GM12878 (cell line): Measurements from ENCODE around the gene ELAPOR1. TPM values are rescaled to one million over a fixed set of nuclear protein-coding genes. Genes with fewer than 3 reads are reported as not detected.

Experiments used
- BACH1 ChIP-seq: fragments of 450-650 bp; IDR thresholded peaks from 2 replicates; pipeline ENCODE4 v1.6.1; 2017; ENCODE audit warnings: mild to moderate bottlenecking, borderline replicate concordance
- BMI1 ChIP-seq: fragments of 450-650 bp; IDR thresholded peaks from 2 replicates; pipeline ENCODE4 v1.6.1; 2016; ENCODE audit warnings: mild to moderate bottlenecking, moderate library complexity, borderline replicate concordance
- CBX5 ChIP-seq: sonication (generic); IDR thresholded peaks from 2 replicates; pipeline ENCODE4 v1.6.1; 2016; ENCODE audit warnings: low read depth, moderate library complexity, mild to moderate bottlenecking, inconsistent platforms
- CHD1 ChIP-seq: IDR thresholded peaks from 2 replicates; pipeline ENCODE4 v1.6.1; 2012; ENCODE audit warnings: low read depth, low read length, improper control_type of control experiment
- CHD2 ChIP-seq: IDR thresholded peaks from 2 replicates; pipeline ENCODE4 v1.6.1; 2011; ENCODE audit warnings: low read depth, low read length, improper control_type of control experiment, borderline replicate concordance
- CHD4 ChIP-seq: fragments of 200-600 bp; sonication (generic); IDR thresholded peaks from 2 replicates; pipeline ENCODE4 v1.6.1; 2016; ENCODE audit warnings: mild to moderate bottlenecking
- CREB1 ChIP-seq: IDR thresholded peaks from 2 replicates; pipeline ENCODE4 v1.6.1; 2012; ENCODE audit warnings: low read depth, mild to moderate bottlenecking, inconsistent platforms
- ELK1 ChIP-seq: IDR thresholded peaks from 2 replicates; pipeline ENCODE4 v1.6.1; 2012; ENCODE audit warnings: low read depth, low read length, improper control_type of control experiment
- FOS ChIP-seq: IDR thresholded peaks from 3 replicates; pipeline ENCODE4 v1.6.1; 2011; ENCODE audit warnings: borderline replicate concordance; ENCODE audit not compliant: insufficient read length; ENCODE audit errors: extremely low read depth
- GABPA ChIP-seq: IDR thresholded peaks from 2 replicates; pipeline ENCODE4 v1.6.1; 2014; ENCODE audit warnings: antibody characterized with exemption, low read depth, mild to moderate bottlenecking, inconsistent platforms
- HDAC6 ChIP-seq: fragments of 200-600 bp; sonication (generic); IDR thresholded peaks from one replicate; pipeline ENCODE4 v1.8.0; 2017; ENCODE audit warnings: antibody characterized with exemption; ENCODE audit not compliant: unreplicated experiment
- IKZF2 ChIP-seq, 2 experiments: fragments of 450-650 bp; IDR thresholded peaks; 2 replicates each; pipeline ENCODE4 v1.6.1; 2017; ENCODE audit warnings: mild to moderate bottlenecking in 2 of 2, moderate library complexity in 2 of 2
- MEF2A ChIP-seq: IDR thresholded peaks from 2 replicates; pipeline ENCODE4 v1.6.1; 2011; ENCODE audit warnings: low read depth, mild to moderate bottlenecking, low read length, moderate library complexity; ENCODE audit not compliant: insufficient read depth
- MEF2B ChIP-seq: fragments of 450-650 bp; IDR thresholded peaks from 2 replicates; pipeline ENCODE4 v1.6.1; 2018; ENCODE audit warnings: mild to moderate bottlenecking, moderate library complexity; ENCODE audit not compliant: partially characterized antibody, poor library complexity, severe bottlenecking
- MYB ChIP-seq: fragments of 150-350 bp; IDR thresholded peaks from 2 replicates; pipeline ENCODE4 v1.6.1; 2014; ENCODE audit warnings: mild to moderate bottlenecking, low read depth, low read length, borderline replicate concordance
- MYC ChIP-seq: IDR thresholded peaks from 2 replicates; pipeline ENCODE4 v1.6.1; 2011; ENCODE audit warnings: mild to moderate bottlenecking, low read length, moderate library complexity, inconsistent platforms; ENCODE audit not compliant: insufficient read depth, insufficient replicate concordance, insufficient read length, severe bottlenecking
- NR2C2 ChIP-seq: IDR thresholded peaks from 2 replicates; pipeline ENCODE4 v1.6.1; 2011; ENCODE audit warnings: borderline replicate concordance, low read depth; ENCODE audit not compliant: control insufficient read depth, insufficient read length
- NRF1 ChIP-seq: conservative IDR thresholded peaks from 2 replicates; pipeline ENCODE4 v1.6.1; 2011; ENCODE audit warnings: mild to moderate bottlenecking, low read depth, low read length, improper control_type of control experiment
- PKNOX1 ChIP-seq: fragments of 450-650 bp; IDR thresholded peaks from 2 replicates; pipeline ENCODE4 v1.6.1; 2016; ENCODE audit warnings: mild to moderate bottlenecking
- RELB ChIP-seq: fragments of 450-650 bp; IDR thresholded peaks from 2 replicates; pipeline ENCODE4 v1.6.1; 2017; ENCODE audit warnings: low read depth, mild to moderate bottlenecking, moderate library complexity
- TARDBP ChIP-seq: IDR thresholded peaks from 2 replicates; pipeline ENCODE4 v1.6.1; 2016; ENCODE audit warnings: borderline replicate concordance
- TCF12 ChIP-seq: IDR thresholded peaks from 2 replicates; pipeline ENCODE4 v1.6.1; 2011; ENCODE audit warnings: low read depth, mild to moderate bottlenecking, low read length
- TCF3 ChIP-seq: IDR thresholded peaks from 2 replicates; pipeline ENCODE4 v1.6.1; 2012; ENCODE audit warnings: low read depth, mild to moderate bottlenecking, low read length, borderline replicate concordance; ENCODE audit not compliant: insufficient read depth
- USF2 ChIP-seq: IDR thresholded peaks from 2 replicates; pipeline ENCODE4 v1.6.1; 2011; ENCODE audit warnings: low read depth, low read length, improper control_type of control experiment, borderline replicate concordance
- ZSCAN29 ChIP-seq: fragments of 450-650 bp; IDR thresholded peaks from 2 replicates; pipeline ENCODE4 v1.6.1; 2017; ENCODE audit warnings: mild to moderate bottlenecking, moderate library complexity
- polyA plus RNA-seq, 11 experiments: library from polyadenylated mRNA; depleted of rRNA in 4 of 11; unstranded in 6 of 11; stranded (reverse) in 5 of 11; fragments of >200 nt; fragmentation: Nextera tagmentation in 4 of 11; fragmentation: Illumina TruSeq in 1 of 11; extraction: Ambion mirVana in 4 of 11; extraction: Trizol in 1 of 11; gene quantifications; 1 replicate in 1 of 11; 2 replicates in 10 of 11; pipeline versions ENCODE4 v1.2.1 to v1.2.3, GENCODE V29; 2011 to 2016; ENCODE audit warnings: inconsistent platforms in 2 of 11, missing spikeins in 2 of 11, low read depth in 1 of 11
- total RNA-seq, 4 experiments: library from RNA; depleted of rRNA in 3 of 4; stranded (reverse); fragments of >200 nt in 3 of 4; fragmentation: Illumina TruSeq in 1 of 4; extraction: Trizol in 1 of 4; gene quantifications; 2 replicates each; pipeline versions ENCODE4 v1.2.1 to v1.2.3, GENCODE V29; 2013 to 2021

ELAPOR1 gene
- total and polyA plus RNA-seq, 10 of the 15 experiments (the other 5 are each of a cell fraction or from before 2014, with no cell fraction given): 0.04 to 2.1 (median 0.19) TPM; not detected in 2

GRCh38 chr1:109090196-109091077 lies 23.5 kb upstream of the ELAPOR1 start, which contains the start of gene TMEM167B (continued):
- TF ChIP-seq FOS (no peak), CHD4 (no peak), BACH1 (peak; percentile 62; the same call in 1 of the 2 replicates), ZSCAN29 (peak; percentile 64), TCF12 (0 out of 2 replicates have a peak, but pooled peaks have one; percentile 49), USF2 (no peak), BMI1 (no peak), MEF2B (peak; percentile 64), CBX5 (peak; percentile 67; the same call in 1 of the 2 replicates), CHD2 (peak; percentile 60), TARDBP (peak; percentile 90), HDAC6 (no peak), ELK1 (0 out of 2 replicates have a peak, but pooled peaks have one; percentile 37), GABPA (0 out of 2 replicates have a peak, but pooled peaks have one; percentile 37), MEF2A (0 out of 2 replicates have a peak, but pooled peaks have one; percentile 34), IKZF2 (IDR thresholded peaks at IDR 0.05) (peak; percentile 52 to 79), RELB (peak; percentile 98), CREB1 (peak; percentile 95), NR2C2 (peak; percentile 100), TCF3 (peak; percentile 61; the same call in 1 of the 2 replicates), MYB (no peak), MYC (peak; percentile 56), NRF1 (peak; percentile 32; the same call in 1 of the 2 replicates), PKNOX1 (peak; percentile 52), CHD1 (0 out of 2 replicates have a peak, but pooled peaks have one; percentile 5)
